H9 (cell line): ENCODE data around the gene MYO7B. TPM values are rescaled to one million over a fixed set of nuclear protein-coding genes. Genes with fewer than 3 reads are reported as not detected.

Source experiments
- DNase-seq: peaks from one replicate; pipeline ENCODE4 v3.0.0-alpha.2; 2017
- H2AFZ ChIP-seq: one replicate; pipeline ENCODE4 v1.6.1; 2013; ENCODE audit warnings: mild to moderate bottlenecking, low read length, control low read depth, moderate library complexity
- H2AK5ac ChIP-seq: 2 replicates; pipeline ENCODE4 v1.6.1; 2013; ENCODE audit warnings: low read length, control low read depth, mixed read lengths; ENCODE audit not compliant: insufficient read length
- H2BK120ac ChIP-seq: one replicate; pipeline ENCODE4 v1.6.1; 2013; ENCODE audit warnings: low read depth, mild to moderate bottlenecking, low read length, control low read depth, inconsistent platforms; ENCODE audit not compliant: poor library complexity, severe bottlenecking
- H2BK12ac ChIP-seq: 2 replicates; pipeline ENCODE4 v1.6.1; 2013; ENCODE audit warnings: low read length, control low read depth, mixed read lengths, low read depth; ENCODE audit not compliant: insufficient read length
- H2BK15ac ChIP-seq: 2 replicates; pipeline ENCODE4 v1.6.1; 2013; ENCODE audit warnings: low read depth, low read length, control low read depth
- H2BK20ac ChIP-seq: one replicate; pipeline ENCODE4 v1.6.1; 2013; ENCODE audit warnings: low read depth, mild to moderate bottlenecking, low read length, control low read depth, inconsistent platforms; ENCODE audit not compliant: poor library complexity, severe bottlenecking
- H2BK5ac ChIP-seq: 2 replicates; pipeline ENCODE4 v1.6.1; 2013; ENCODE audit warnings: low read length, control low read depth, mixed read lengths; ENCODE audit not compliant: insufficient read length
- H3K14ac ChIP-seq: 2 replicates; pipeline ENCODE4 v1.6.1; 2013; ENCODE audit warnings: low read length, control low read depth; ENCODE audit not compliant: insufficient read depth
- H3K18ac ChIP-seq: 2 replicates; pipeline ENCODE4 v1.6.1; 2013; ENCODE audit warnings: low read depth, mild to moderate bottlenecking, mixed read lengths, low read length, control low read depth; ENCODE audit not compliant: insufficient read length
- H3K23ac ChIP-seq: 2 replicates; pipeline ENCODE4 v1.6.1; 2013; ENCODE audit warnings: low read length, control low read depth, mixed read lengths, low read depth; ENCODE audit not compliant: insufficient read length
- H3K23me2 ChIP-seq: 2 replicates; pipeline ENCODE4 v1.6.1; 2013; ENCODE audit warnings: low read depth, mild to moderate bottlenecking, mixed read lengths, low read length, control low read depth; ENCODE audit not compliant: insufficient read length, poor library complexity, severe bottlenecking
- H3K27ac ChIP-seq: 2 replicates; pipeline ENCODE4 v1.5.1; 2013; ENCODE audit warnings: low read length, control low read depth, mixed read lengths, low read depth; ENCODE audit not compliant: insufficient read length
- H3K27me3 ChIP-seq: 2 replicates; pipeline ENCODE4 v1.6.1; 2013; ENCODE audit warnings: low read length, control low read depth, inconsistent platforms; ENCODE audit not compliant: insufficient read depth
- H3K4ac ChIP-seq: 2 replicates; pipeline ENCODE4 v1.6.1; 2013; ENCODE audit warnings: low read depth, mild to moderate bottlenecking, control low read depth, inconsistent platforms, low read length, moderate library complexity
- H3K4me1 ChIP-seq: 2 replicates; pipeline ENCODE4 v1.6.1; 2013; ENCODE audit warnings: low read length, control low read depth, inconsistent platforms; ENCODE audit not compliant: insufficient read depth
- H3K4me2 ChIP-seq: 2 replicates; pipeline ENCODE4 v1.6.1; 2013; ENCODE audit warnings: low read length, control low read depth, mixed read lengths; ENCODE audit not compliant: insufficient read length, insufficient read depth
- H3K56ac ChIP-seq: 2 replicates; pipeline ENCODE4 v1.6.1; 2013; ENCODE audit warnings: low read depth, mild to moderate bottlenecking, mixed read lengths, low read length, control low read depth; ENCODE audit not compliant: insufficient read length
- H3K79me1 ChIP-seq: 2 replicates; pipeline ENCODE4 v1.6.1; 2013; ENCODE audit warnings: low read depth, mild to moderate bottlenecking, moderate library complexity, low read length, control low read depth, inconsistent platforms; ENCODE audit not compliant: insufficient read depth, poor library complexity, severe bottlenecking
- H3K79me2 ChIP-seq: 2 replicates; pipeline ENCODE4 v1.6.1; 2013; ENCODE audit warnings: low read length, control low read depth, inconsistent platforms; ENCODE audit not compliant: insufficient read depth
- H3K9ac ChIP-seq: 2 replicates; pipeline ENCODE4 v1.6.1; 2013; ENCODE audit warnings: low read length, control low read depth, mixed read lengths; ENCODE audit not compliant: insufficient read length; ENCODE audit errors: extremely low read depth
- H3K9me3 ChIP-seq: one replicate; pipeline ENCODE4 v1.6.1; 2013; ENCODE audit warnings: low read depth, low read length, inconsistent platforms; ENCODE audit not compliant: control insufficient read depth
- H3T11ph ChIP-seq: one replicate; pipeline ENCODE4 v1.6.1; 2013; ENCODE audit warnings: mild to moderate bottlenecking, low read length, control low read depth, inconsistent platforms
- H4K20me1 ChIP-seq: one replicate; pipeline ENCODE4 v1.6.1; 2013; ENCODE audit not compliant: control insufficient read depth, insufficient read length, insufficient read depth
- H4K5ac ChIP-seq: 2 replicates; pipeline ENCODE4 v1.6.1; 2013; ENCODE audit warnings: low read depth, mild to moderate bottlenecking, mixed read lengths, low read length, control low read depth; ENCODE audit not compliant: insufficient read length
- H4K8ac ChIP-seq: replicated peaks from 2 replicates; pipeline ENCODE4 v1.6.1; 2013; ENCODE audit warnings: low read length, control low read depth, mixed read lengths, low read depth; ENCODE audit not compliant: insufficient read length
- H4K91ac ChIP-seq: 2 replicates; pipeline ENCODE4 v1.6.1; 2013; ENCODE audit warnings: low read depth, mild to moderate bottlenecking, moderate library complexity, mixed read lengths, low read length, control low read depth; ENCODE audit not compliant: insufficient read length
- H3K27ac Mint-ChIP-seq, 3 experiments: 2 replicates in 2 of 3; 3 replicates in 1 of 3; pipeline ENCODE4 v1.8.0; 2020 to 2021; ENCODE audit warnings: mixed read lengths in 3 of 3, mild to moderate bottlenecking in 1 of 3, moderate library complexity in 1 of 3
- H3K27me3 Mint-ChIP-seq: 2 replicates; pipeline ENCODE4 v1.8.0; 2021; ENCODE audit warnings: low read depth, mild to moderate bottlenecking, moderate library complexity, mixed read lengths
- H3K36me3 Mint-ChIP-seq, 3 experiments: 2 replicates in 2 of 3; 3 replicates in 1 of 3; pipeline ENCODE4 v1.8.0; 2020 to 2021; ENCODE audit warnings: low read depth in 3 of 3, mixed read lengths in 3 of 3; ENCODE audit not compliant: insufficient read depth in 1 of 3
- H3K4me1 Mint-ChIP-seq, 2 experiments: 2 replicates each; pipeline ENCODE4 v1.8.0; 2020; ENCODE audit warnings: mixed read lengths in 2 of 2
- H3K4me3 Mint-ChIP-seq, 2 experiments: 2 replicates in 1 of 2; 3 replicates in 1 of 2; pipeline ENCODE4 v1.8.0; 2020 to 2021; ENCODE audit warnings: mild to moderate bottlenecking in 2 of 2, mixed read lengths in 2 of 2, moderate library complexity in 1 of 2
- H3K9me3 Mint-ChIP-seq, 2 experiments: 2 replicates in 1 of 2; 3 replicates in 1 of 2; pipeline ENCODE4 v1.8.0; 2020; ENCODE audit warnings: mild to moderate bottlenecking in 2 of 2, mixed read lengths in 2 of 2, moderate library complexity in 1 of 2
- CTCF ChIP-seq: fragments of 200-600 bp; sonication (generic); conservative IDR thresholded peaks from 3 replicates; pipeline ENCODE4 v1.8.0; 2021; ENCODE audit warnings: antibody characterized with exemption, mild to moderate bottlenecking
- WGBS: extraction: QIAGEN DNeasy Blood & Tissue Kit; methylation state at CpG from one replicate; pipeline ENCODE4 v1.1.7; 2013; ENCODE audit warnings: missing lambda C conversion rate, low lambda C conversion rate, mixed read lengths; ENCODE audit not compliant: insufficient read length; ENCODE audit errors: extremely low coverage; 5-methylcytosine and 5-hydroxymethylcytosine counted together
- total RNA-seq: library from RNA; stranded (reverse); gene quantifications from 2 replicates; pipeline ENCODE4 v1.2.1, GENCODE V29; 2021

Gene MYO7B
- total RNA-seq, 1 experiment from 2014 or later: not detected

- WGBS: no CpG with 5 or more reads among the region's 13 CpGs
- TF ChIP-seq CTCF: no peak
- H3K27me3 Mint-ChIP-seq: peaks cover 6% of the 10 kb centered on the region
- peak overlapping the region; percentile 99 to 100 (median 99) for H3K27ac Mint-ChIP-seq
- Histone ChIP-seq H2BK15ac (no peak overlapping the region), H3K23me2 (peaks cover 9% of the 10 kb centered on the region), H4K20me1 (no peaks in the 10 kb centered on the region), H3K56ac (no peak overlapping the region), H3K27ac (peak overlapping the region; percentile 69), H2AFZ (peak overlapping the region; percentile 37), H2AK5ac (no peak overlapping the region), H3K18ac (peak overlapping the region; percentile 79), H3K4ac (no peak overlapping the region), H4K8ac (no peak overlapping the region), H3T11ph (no peak overlapping the region), H3K9me3 (no peaks in the 10 kb centered on the region), H3K9ac (peak overlapping the region; percentile 87), H4K5ac (no peak overlapping the region), H3K4me2 (peak overlapping the region; percentile 72), H2BK20ac (no peak overlapping the region), H3K27me3 (no peaks in the 10 kb centered on the region), H3K79me2 (peaks cover 17% of the 10 kb centered on the region), H3K79me1 (peaks cover 3% of the 10 kb centered on the region), H4K91ac (no peak overlapping the region), H2BK5ac (peak overlapping the region; percentile 5), H3K23ac (no peak overlapping the region), H3K4me1 (no peaks in the 10 kb centered on the region; the same call in 1 of the 2 replicates), H2BK12ac (no peak overlapping the region), H2BK120ac (no peak overlapping the region), H3K14ac (peak overlapping the region; percentile 21; the same call in 1 of the 2 replicates)
- peaks cover 16 to 20% of the 10 kb centered on the region in 2 experiments for H3K4me1 Mint-ChIP-seq
- peak overlapping the region; percentile 91 to 99 for H3K4me3 Mint-ChIP-seq
- H3K36me3 Mint-ChIP-seq: peaks cover 2 to 20% (median 17%) of the 10 kb centered on the region in 3 experiments
- no peak for DNase-seq
- H3K9me3 Mint-ChIP-seq: peaks cover 6 to 7% of the 10 kb centered on the region in 2 experiments
Measured at GRCh38 chr2:127527001-127527804, 8.3 kb upstream of the MYO7B start.
